SHP77 treated with DMSO at 0.1 percent for 48 hours (cell line): ENCODE results near the gene HIPK4.
A peak's percentile ranks its signal among the peaks of the same experiment; 100 is the strongest.
"Not testable (repeated sequence)": the region's sequence is repeated elsewhere in the genome, so short reads cannot be mapped to it uniquely, and the experiment has no call there.

Experiments
- DNase-seq: peaks from one replicate; lab custom pipeline; 2025; lab: John Stamatoyannopoulos, UW

Gene HIPK4

GRCh38 chr19:40390084-40390742 lies at the start of gene HIPK4:
TSS of gene HIPK4 (minus strand) at chr19:40390181. CDS start at chr19:40389902, 279 bp downstream.
- DNase-seq = no peak

- no peak for DNase-seq
These were observed 48.3 kb upstream of the HIPK4 start for GRCh38 chr19:40438284-40438683.

- peak; percentile 78 for DNase-seq
These were observed 43.6 kb upstream of the HIPK4 start for GRCh38 chr19:40433391-40434216.

- DNase-seq = not testable (repeated sequence)
These were observed 42.8 kb upstream of the HIPK4 start for GRCh38 chr19:40432760-40433159.

- DNase-seq = no peak
These were observed 41.7 kb upstream of the HIPK4 start for GRCh38 chr19:40431698-40432097.

- DNase-seq = not testable (repeated sequence)
These were observed 40.3 kb upstream of the HIPK4 start for GRCh38 chr19:40430242-40430641.

GRCh38 chr19:40428197-40428596 lies 38.2 kb upstream of the HIPK4 start:
- not testable (repeated sequence) for DNase-seq

- peak; percentile 99 for DNase-seq
These were observed 35.7 kb upstream of the HIPK4 start, which contains the start of gene SERTAD1 for GRCh38 chr19:40425450-40426287. TSS of gene SERTAD1 (minus strand) at chr19:40425992. CDS start at chr19:40423546, 2,446 bp downstream.

GRCh38 chr19:40424637-40425449 lies 34.9 kb upstream of the HIPK4 start:
- DNase-seq = no peak

- no peak for DNase-seq
These were observed 34.0 kb upstream of the HIPK4 start for GRCh38 chr19:40423938-40424337.

- no peak for DNase-seq
These were observed 33.0 kb upstream of the HIPK4 start for GRCh38 chr19:40422748-40423566.

GRCh38 chr19:40421993-40422747 lies 32.2 kb upstream of the HIPK4 start:
- no peak for DNase-seq

- DNase-seq = peak; percentile 84
These were observed 31.1 kb upstream of the HIPK4 start for GRCh38 chr19:40420766-40421765.

- DNase-seq = no peak
These were observed 30.4 kb upstream of the HIPK4 start for GRCh38 chr19:40420451-40420765.

- no peak for DNase-seq
These were observed 29.8 kb upstream of the HIPK4 start for GRCh38 chr19:40419780-40420179.

GRCh38 chr19:40419066-40419612 lies 29.2 kb upstream of the HIPK4 start:
- DNase-seq = no peak

- DNase-seq = no peak
These were observed 28.1 kb upstream of the HIPK4 start for GRCh38 chr19:40418040-40418439.

- no peak for DNase-seq
These were observed 27.6 kb upstream of the HIPK4 start for GRCh38 chr19:40417643-40417981.
